HL-60 (cell line): ENCODE results near the gene SHC3.

Source experiments
- DNase-seq, 2 experiments: peaks; one replicate each; pipeline ENCODE4 v3.0.0-alpha.2; 2010 to 2020; ENCODE audit warnings: low read depth in 1 of 2, low spot score in 1 of 2
- H3K27ac ChIP-seq: fragments of 250-450 bp; sonication (Bioruptor Pico); replicated peaks from 2 replicates; pipeline ENCODE4 v1.5.1; 2020; ENCODE audit warnings: mild to moderate bottlenecking, moderate library complexity
- H3K27me3 ChIP-seq: fragments of 250-450 bp; sonication (Bioruptor Pico); 2 replicates; pipeline ENCODE4 v1.5.1; 2021; ENCODE audit warnings: mild to moderate bottlenecking, moderate library complexity; ENCODE audit not compliant: insufficient read depth, poor library complexity, severe bottlenecking
- H3K4me3 ChIP-seq: replicated peaks from 2 replicates; pipeline ENCODE4 v1.5.1; 2011; ENCODE audit warnings: mild to moderate bottlenecking, control low read depth, low read length; ENCODE audit not compliant: insufficient read depth
- GABPA ChIP-seq: IDR thresholded peaks from 2 replicates; pipeline ENCODE4 v1.6.1; 2012; ENCODE audit warnings: low read depth
- POLR2AphosphoS5 ChIP-seq: IDR thresholded peaks from 2 replicates; pipeline ENCODE4 v1.6.1; 2012; ENCODE audit warnings: low read depth
- SPI1 ChIP-seq: IDR thresholded peaks from 2 replicates; pipeline ENCODE4 v1.6.1; 2012; ENCODE audit warnings: low read depth, mild to moderate bottlenecking, borderline replicate concordance
- TF ChIP-seq, protein P1 (sequence below): IDR thresholded peaks from one replicate; pipeline ENCODE4 v1.5.1; 2011; ENCODE audit warnings: low read length, control low read depth, inconsistent platforms; ENCODE audit not compliant: insufficient read depth
- TF ChIP-seq, protein P2 (sequence below): IDR thresholded peaks from 2 replicates; pipeline ENCODE4 v1.6.1; 2012; ENCODE audit warnings: low read depth; ENCODE audit not compliant: insufficient replicate concordance

The SHC3 gene

DNA sequence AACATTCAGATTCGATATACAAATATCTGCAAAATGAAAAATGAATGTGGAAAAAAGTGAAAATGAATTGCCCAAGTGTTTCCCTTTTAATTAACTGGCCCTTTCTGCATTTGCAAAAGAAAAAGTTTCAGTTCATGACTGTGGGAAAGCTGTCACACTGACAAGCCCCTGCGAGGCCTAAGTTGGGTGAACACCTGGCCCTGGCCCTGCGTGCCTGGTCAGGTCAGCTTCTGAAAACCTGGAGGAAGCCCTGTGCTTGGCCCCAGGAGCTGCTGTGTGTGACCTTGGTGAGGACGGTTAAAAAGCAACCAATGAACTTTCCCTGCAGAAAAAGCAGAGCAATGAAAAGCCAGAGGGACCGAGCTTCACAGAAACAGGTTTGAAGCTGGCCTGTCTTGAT is 41.0 kb upstream of the SHC3 start:
- TF ChIP-seq SPI1 = no peak
- TF ChIP-seq, protein P1, sequence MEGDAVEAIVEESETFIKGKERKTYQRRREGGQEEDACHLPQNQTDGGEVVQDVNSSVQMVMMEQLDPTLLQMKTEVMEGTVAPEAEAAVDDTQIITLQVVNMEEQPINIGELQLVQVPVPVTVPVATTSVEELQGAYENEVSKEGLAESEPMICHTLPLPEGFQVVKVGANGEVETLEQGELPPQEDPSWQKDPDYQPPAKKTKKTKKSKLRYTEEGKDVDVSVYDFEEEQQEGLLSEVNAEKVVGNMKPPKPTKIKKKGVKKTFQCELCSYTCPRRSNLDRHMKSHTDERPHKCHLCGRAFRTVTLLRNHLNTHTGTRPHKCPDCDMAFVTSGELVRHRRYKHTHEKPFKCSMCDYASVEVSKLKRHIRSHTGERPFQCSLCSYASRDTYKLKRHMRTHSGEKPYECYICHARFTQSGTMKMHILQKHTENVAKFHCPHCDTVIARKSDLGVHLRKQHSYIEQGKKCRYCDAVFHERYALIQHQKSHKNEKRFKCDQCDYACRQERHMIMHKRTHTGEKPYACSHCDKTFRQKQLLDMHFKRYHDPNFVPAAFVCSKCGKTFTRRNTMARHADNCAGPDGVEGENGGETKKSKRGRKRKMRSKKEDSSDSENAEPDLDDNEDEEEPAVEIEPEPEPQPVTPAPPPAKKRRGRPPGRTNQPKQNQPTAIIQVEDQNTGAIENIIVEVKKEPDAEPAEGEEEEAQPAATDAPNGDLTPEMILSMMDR = no peak
- TF ChIP-seq, protein P2, sequence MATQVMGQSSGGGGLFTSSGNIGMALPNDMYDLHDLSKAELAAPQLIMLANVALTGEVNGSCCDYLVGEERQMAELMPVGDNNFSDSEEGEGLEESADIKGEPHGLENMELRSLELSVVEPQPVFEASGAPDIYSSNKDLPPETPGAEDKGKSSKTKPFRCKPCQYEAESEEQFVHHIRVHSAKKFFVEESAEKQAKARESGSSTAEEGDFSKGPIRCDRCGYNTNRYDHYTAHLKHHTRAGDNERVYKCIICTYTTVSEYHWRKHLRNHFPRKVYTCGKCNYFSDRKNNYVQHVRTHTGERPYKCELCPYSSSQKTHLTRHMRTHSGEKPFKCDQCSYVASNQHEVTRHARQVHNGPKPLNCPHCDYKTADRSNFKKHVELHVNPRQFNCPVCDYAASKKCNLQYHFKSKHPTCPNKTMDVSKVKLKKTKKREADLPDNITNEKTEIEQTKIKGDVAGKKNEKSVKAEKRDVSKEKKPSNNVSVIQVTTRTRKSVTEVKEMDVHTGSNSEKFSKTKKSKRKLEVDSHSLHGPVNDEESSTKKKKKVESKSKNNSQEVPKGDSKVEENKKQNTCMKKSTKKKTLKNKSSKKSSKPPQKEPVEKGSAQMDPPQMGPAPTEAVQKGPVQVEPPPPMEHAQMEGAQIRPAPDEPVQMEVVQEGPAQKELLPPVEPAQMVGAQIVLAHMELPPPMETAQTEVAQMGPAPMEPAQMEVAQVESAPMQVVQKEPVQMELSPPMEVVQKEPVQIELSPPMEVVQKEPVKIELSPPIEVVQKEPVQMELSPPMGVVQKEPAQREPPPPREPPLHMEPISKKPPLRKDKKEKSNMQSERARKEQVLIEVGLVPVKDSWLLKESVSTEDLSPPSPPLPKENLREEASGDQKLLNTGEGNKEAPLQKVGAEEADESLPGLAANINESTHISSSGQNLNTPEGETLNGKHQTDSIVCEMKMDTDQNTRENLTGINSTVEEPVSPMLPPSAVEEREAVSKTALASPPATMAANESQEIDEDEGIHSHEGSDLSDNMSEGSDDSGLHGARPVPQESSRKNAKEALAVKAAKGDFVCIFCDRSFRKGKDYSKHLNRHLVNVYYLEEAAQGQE = no peak
- TF ChIP-seq POLR2AphosphoS5 = no peak
- TF ChIP-seq GABPA = no peak
- H3K4me3 ChIP-seq = no peak overlapping the region
- H3K27me3 ChIP-seq = no peaks in the 10 kb centered on the region
- no peak for DNase-seq
- no peak overlapping the region for H3K27ac ChIP-seq

DNA sequence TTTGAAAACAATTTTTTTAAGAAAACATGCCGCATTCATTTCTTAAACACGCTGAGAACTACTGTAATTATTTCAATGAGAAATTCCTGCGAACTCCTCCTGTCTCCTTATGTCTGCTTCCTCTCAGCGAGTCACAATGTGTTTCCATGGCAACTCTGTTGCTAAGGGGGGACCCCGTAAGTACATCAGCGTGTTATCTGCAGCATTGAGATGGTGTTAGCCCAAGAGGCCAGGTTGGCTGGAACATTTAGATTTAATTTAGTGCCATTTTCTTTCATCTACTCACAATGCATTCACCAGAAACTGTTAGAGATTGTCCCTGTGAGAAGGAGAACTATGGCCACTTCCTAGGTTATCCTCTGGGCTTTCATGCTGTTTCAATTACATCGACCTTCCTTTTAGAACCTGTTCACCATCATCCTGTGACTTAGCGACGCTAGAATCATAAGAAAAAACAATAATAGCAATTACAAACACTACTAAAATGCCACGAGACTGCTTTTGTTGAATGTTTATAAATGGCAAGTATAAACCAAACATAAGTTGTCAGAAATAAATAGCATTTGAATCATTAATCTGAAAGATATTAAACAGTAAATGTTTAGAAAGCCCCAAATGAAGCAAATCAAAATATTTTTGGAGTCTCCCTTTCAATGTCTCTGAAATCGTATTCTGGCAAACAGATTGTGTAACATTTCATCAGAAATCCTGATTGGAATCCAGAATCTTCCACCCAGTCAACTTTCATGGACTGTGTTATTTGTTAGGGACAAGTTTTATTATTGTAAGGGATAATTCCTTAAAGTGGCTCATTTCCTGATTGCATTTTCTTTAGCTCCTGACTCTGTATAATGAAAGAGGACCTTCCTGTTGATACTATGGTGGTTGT is 39.7 kb upstream of the SHC3 start:
- H3K4me3 ChIP-seq = no peak overlapping the region
- TF ChIP-seq, protein P1 = no peak
- TF ChIP-seq GABPA (no peak), POLR2AphosphoS5 (no peak), SPI1 (no peak)
- TF ChIP-seq, protein P2 = no peak
- no peak for DNase-seq
- no peaks in the 10 kb centered on the region for H3K27me3 ChIP-seq
- no peak overlapping the region for H3K27ac ChIP-seq

DNA sequence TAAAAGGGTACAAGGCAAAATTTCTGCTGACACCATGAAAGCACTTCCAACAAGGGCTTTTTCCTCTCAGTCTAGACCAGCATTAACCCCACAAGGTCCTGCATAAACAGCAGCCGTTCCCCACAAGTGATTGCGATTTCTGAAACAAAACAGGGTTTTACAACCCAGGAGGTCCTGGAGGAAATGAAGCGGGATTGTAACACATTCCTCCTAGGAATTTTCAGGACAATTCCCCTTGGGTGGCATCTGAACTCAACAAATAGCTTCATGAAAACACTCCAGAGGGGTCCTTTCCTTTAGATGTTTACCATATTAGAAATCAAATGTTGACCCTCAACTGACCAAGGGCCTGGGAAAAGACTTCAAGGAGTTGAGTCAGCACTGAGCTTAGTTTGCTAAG is 36.7 kb upstream of the SHC3 start:
- TF ChIP-seq, protein P2 = no peak
- TF ChIP-seq GABPA = no peak
- no peak for TF ChIP-seq SPI1
- H3K27me3 ChIP-seq = no peaks in the 10 kb centered on the region
- no peak overlapping the region for H3K4me3 ChIP-seq
- DNase-seq = no peak
- H3K27ac ChIP-seq = no peak overlapping the region
